H1 (cell line): ENCODE data around the gene ABI1. TPM values are rescaled to one million over a fixed set of nuclear protein-coding genes. Genes with fewer than 3 reads are reported as not detected.

Experiments used
- CTCF ChIA-PET: fragments of 300-600 bp; sonication (Branson Sonifier 250); formaldehyde crosslinking; loops from one replicate; lab custom pipeline; 2021; ENCODE audit not compliant: partially characterized antibody; lab: Charles Lee
- POLR2A ChIA-PET: fragments of 300-600 bp; sonication (Branson Sonifier 250); formaldehyde crosslinking; loops from one replicate; lab custom pipeline; 2021; ENCODE audit warnings: inconsistent platforms; ENCODE audit not compliant: partially characterized antibody; lab: Charles Lee
- DNase-seq, 2 experiments: peaks; one replicate each; pipeline versions ENCODE4 v3.0.0 to v3.0.0-alpha.2; 2010 to 2022; ENCODE audit warnings: low spot score in 2 of 2, low read depth in 1 of 2, mixed read lengths in 1 of 2
- FAIRE-seq: peaks from 2 replicates; lab custom pipeline; 2011; peaks lifted over from hg19 to GRCh38; lab: Jason Lieb, UNC
- H2AFZ ChIP-seq: 2 replicates; pipeline ENCODE4 v1.8.1; 2012; ENCODE audit warnings: low read length, inconsistent platforms
- H2AK5ac ChIP-seq: 2 replicates; pipeline ENCODE4 v1.6.1; 2013; ENCODE audit warnings: low read depth, low read length
- H2BK120ac ChIP-seq: replicated peaks from 2 replicates; pipeline ENCODE3; 2013; ENCODE audit warnings: low read depth, low read length, inconsistent platforms
- H2BK12ac ChIP-seq: 2 replicates; pipeline ENCODE4 v1.6.1; 2013; ENCODE audit warnings: low read depth, low read length
- H2BK15ac ChIP-seq: 2 replicates; pipeline ENCODE4 v1.6.1; 2013; ENCODE audit warnings: low read length
- H2BK20ac ChIP-seq: 2 replicates; pipeline ENCODE4 v1.6.1; 2013; ENCODE audit warnings: low read length
- H2BK5ac ChIP-seq: 2 replicates; pipeline ENCODE4 v1.6.1; 2013; ENCODE audit warnings: low read depth, low read length
- H3K14ac ChIP-seq: 2 replicates; pipeline ENCODE4 v1.6.1; 2013; ENCODE audit warnings: inconsistent platforms; ENCODE audit not compliant: insufficient read length
- H3K18ac ChIP-seq: 2 replicates; pipeline ENCODE4 v1.6.1; 2013; ENCODE audit warnings: low read length; ENCODE audit errors: extremely low read depth
- H3K23ac ChIP-seq: 2 replicates; pipeline ENCODE4 v1.6.1; 2013; ENCODE audit warnings: inconsistent platforms; ENCODE audit not compliant: insufficient read length
- H3K23me2 ChIP-seq: 2 replicates; pipeline ENCODE4 v1.6.1; 2013; ENCODE audit warnings: low read depth, low read length
- H3K27ac ChIP-seq: 2 replicates; pipeline ENCODE4 v1.6.1; 2011; ENCODE audit warnings: low read depth, low read length, inconsistent platforms
- H3K27me3 ChIP-seq, 4 experiments: replicated peaks in 1 of 4; 1 replicate in 1 of 4; 2 replicates in 3 of 4; pipeline versions ENCODE4 v1.6.1 to v1.8.1; 2011 to 2013; ENCODE audit warnings: low read length in 3 of 4, mild to moderate bottlenecking in 3 of 4, inconsistent platforms in 2 of 4, mixed read lengths in 2 of 4, moderate library complexity in 1 of 4; ENCODE audit not compliant: control insufficient read depth in 3 of 4, insufficient read depth in 3 of 4; ENCODE audit errors: extremely low read depth in 1 of 4
- H3K36me3 ChIP-seq, 4 experiments: 2 replicates each; pipeline versions ENCODE4 v1.6.1 to v1.8.1; 2011 to 2013; ENCODE audit warnings: mild to moderate bottlenecking in 4 of 4, low read length in 3 of 4, moderate library complexity in 2 of 4, control low read depth in 1 of 4, inconsistent platforms in 1 of 4; ENCODE audit not compliant: insufficient read depth in 4 of 4, control insufficient read depth in 2 of 4
- H3K4ac ChIP-seq: replicated peaks from 2 replicates; pipeline ENCODE3; 2013; ENCODE audit warnings: low read length, low read depth, mixed read lengths, inconsistent platforms; ENCODE audit not compliant: insufficient read length
- H3K4me1 ChIP-seq, 4 experiments: replicated peaks in 1 of 4; 1 replicate in 1 of 4; 2 replicates in 3 of 4; pipeline versions ENCODE4 v1.6.1 to v1.8.1; 2011 to 2013; ENCODE audit warnings: low read length in 3 of 4, inconsistent platforms in 2 of 4, mixed read lengths in 1 of 4; ENCODE audit not compliant: insufficient read depth in 4 of 4, control insufficient read depth in 3 of 4
- H3K4me2 ChIP-seq, 2 experiments: 2 replicates each; pipeline versions ENCODE4 v1.6.1 to v1.8.1; 2011 to 2013; ENCODE audit warnings: low read depth in 2 of 2, low read length in 2 of 2, control low read depth in 1 of 2, inconsistent platforms in 1 of 2, mild to moderate bottlenecking in 1 of 2; ENCODE audit not compliant: insufficient read depth in 1 of 2
- H3K4me3 ChIP-seq, 4 experiments: fragments of 200-600, 300-600 bp in 1 of 4; sonication (generic), shearing (Covaris generic), sonication (Bioruptor Twin) in 1 of 4; 2 replicates each; pipeline versions ENCODE4 v1.5.1 to v1.8.1; 2011 to 2016; ENCODE audit warnings: low read length in 4 of 4, low read depth in 3 of 4, control low read depth in 2 of 4, inconsistent platforms in 2 of 4, mild to moderate bottlenecking in 2 of 4, mixed read lengths in 1 of 4, moderate library complexity in 1 of 4; ENCODE audit not compliant: insufficient read depth in 2 of 4; ENCODE audit errors: extremely low read depth in 1 of 4
- H3K56ac ChIP-seq: replicated peaks from 2 replicates; pipeline ENCODE3; 2013; ENCODE audit warnings: low read depth, mild to moderate bottlenecking, mixed read lengths, low read length, inconsistent platforms; ENCODE audit not compliant: insufficient read length
- H3K79me1 ChIP-seq: 2 replicates; pipeline ENCODE4 v1.6.1; 2013; ENCODE audit warnings: low read depth, low read length, control low read depth
- H3K79me2 ChIP-seq, 2 experiments: 2 replicates each; pipeline versions ENCODE4 v1.6.1 to v1.8.1; 2012 to 2013; ENCODE audit warnings: low read length in 2 of 2, mild to moderate bottlenecking in 2 of 2, inconsistent platforms in 1 of 2; ENCODE audit not compliant: insufficient read depth in 2 of 2, control insufficient read depth in 1 of 2
- H3K9ac ChIP-seq, 4 experiments: replicated peaks in 1 of 4; 1 replicate in 1 of 4; 2 replicates in 3 of 4; pipeline versions ENCODE4 v1.6.1 to v1.8.1; 2011 to 2013; ENCODE audit warnings: low read depth in 3 of 4, low read length in 3 of 4, control low read depth in 2 of 4, mild to moderate bottlenecking in 2 of 4, moderate library complexity in 2 of 4, inconsistent platforms in 1 of 4; ENCODE audit errors: extremely low read depth in 1 of 4
- H3K9me3 ChIP-seq, 2 experiments: 2 replicates each; pipeline versions ENCODE4 v1.6.1 to v1.8.1; 2012 to 2013; ENCODE audit warnings: mild to moderate bottlenecking in 2 of 2, moderate library complexity in 2 of 2, control low read depth in 1 of 2, inconsistent platforms in 1 of 2, low read depth in 1 of 2, low read length in 1 of 2, mixed read lengths in 1 of 2; ENCODE audit not compliant: insufficient read depth in 2 of 2
- H4K20me1 ChIP-seq, 2 experiments: replicated peaks in 1 of 2; 2 replicates each; pipeline versions ENCODE3 to v1.8.1; 2011 to 2013; ENCODE audit warnings: inconsistent platforms in 2 of 2, low read length in 2 of 2, mild to moderate bottlenecking in 1 of 2; ENCODE audit not compliant: insufficient read depth in 2 of 2, control insufficient read depth in 1 of 2
- H4K5ac ChIP-seq: 2 replicates; pipeline ENCODE4 v1.6.1; 2013; ENCODE audit warnings: low read length, low read depth, mixed read lengths, inconsistent platforms; ENCODE audit not compliant: insufficient read length
- H4K8ac ChIP-seq: 2 replicates; pipeline ENCODE4 v1.8.0; 2013; ENCODE audit warnings: mild to moderate bottlenecking, moderate library complexity, low read length, inconsistent platforms; ENCODE audit not compliant: insufficient read depth; ENCODE audit errors: extremely low read depth
- H4K91ac ChIP-seq: replicated peaks from 2 replicates; pipeline ENCODE3; 2013; ENCODE audit warnings: low read length, mixed read lengths, inconsistent platforms; ENCODE audit not compliant: insufficient read length
- BCL11A ChIP-seq, 2 experiments: IDR thresholded peaks; one replicate each; pipeline ENCODE4 v1.6.1; 2011; ENCODE audit warnings: low read depth in 2 of 2, low read length in 2 of 2, mild to moderate bottlenecking in 2 of 2
- CBX8 ChIP-seq: fragments of 300-800, 300-1000 bp; sonication (generic); IDR thresholded peaks from 2 replicates; pipeline ENCODE4 v1.7.1; 2016; ENCODE audit warnings: low read depth, low read length, borderline replicate concordance
- CHD2 ChIP-seq: IDR thresholded peaks from 2 replicates; pipeline ENCODE4 v1.6.1; 2012; ENCODE audit warnings: low read length, improper control_type of control experiment
- EP300 ChIP-seq, 2 experiments: IDR thresholded peaks; 1 replicate in 1 of 2; 2 replicates in 1 of 2; pipeline ENCODE4 v1.6.1; 2011 to 2012; ENCODE audit warnings: low read depth in 2 of 2, low read length in 2 of 2, mild to moderate bottlenecking in 2 of 2, borderline replicate concordance in 1 of 2, inconsistent platforms in 1 of 2, moderate library complexity in 1 of 2
- GTF2F1 ChIP-seq: IDR thresholded peaks from 2 replicates; pipeline ENCODE4 v1.6.1; 2012; ENCODE audit warnings: low read depth, low read length, improper control_type of control experiment, borderline replicate concordance
- KDM5A ChIP-seq: fragments of 200-600 bp; IDR thresholded peaks from 2 replicates; pipeline ENCODE4 v1.7.1; 2012; ENCODE audit warnings: mild to moderate bottlenecking, low read length, inconsistent platforms, mixed read lengths
- POLR2A ChIP-seq, 2 experiments: IDR thresholded peaks; 1 replicate in 1 of 2; 2 replicates in 1 of 2; pipeline ENCODE4 v1.6.1; 2011; ENCODE audit warnings: low read depth in 2 of 2, low read length in 2 of 2, mild to moderate bottlenecking in 2 of 2; ENCODE audit errors: control extremely low read depth in 1 of 2
- RAD21 ChIP-seq, 2 experiments: IDR thresholded peaks in 1 of 2; conservative IDR thresholded peaks in 1 of 2; 2 replicates each; pipeline ENCODE4 v1.6.1; 2011; ENCODE audit warnings: low read depth in 2 of 2, low read length in 2 of 2, improper control_type of control experiment in 1 of 2, inconsistent platforms in 1 of 2, mild to moderate bottlenecking in 1 of 2, moderate library complexity in 1 of 2
- SIN3A ChIP-seq, 2 experiments: IDR thresholded peaks in 1 of 2; conservative IDR thresholded peaks in 1 of 2; 2 replicates each; pipeline ENCODE4 v1.6.1; 2011 to 2012; ENCODE audit warnings: low read length in 2 of 2, improper control_type of control experiment in 1 of 2, low read depth in 1 of 2, mild to moderate bottlenecking in 1 of 2
- SP1 ChIP-seq: IDR thresholded peaks from 2 replicates; pipeline ENCODE4 v1.6.1; 2011; ENCODE audit warnings: low read depth, low read length
- SP4 ChIP-seq: IDR thresholded peaks from 2 replicates; pipeline ENCODE4 v1.6.1; 2012; ENCODE audit warnings: low read length, inconsistent platforms
- TBP ChIP-seq: IDR thresholded peaks from 2 replicates; pipeline ENCODE4 v1.6.1; 2011; ENCODE audit warnings: low read depth, low read length, improper control_type of control experiment
- YY1 ChIP-seq: IDR thresholded peaks from 2 replicates; pipeline ENCODE4 v1.6.1; 2011; ENCODE audit warnings: low read depth, mild to moderate bottlenecking, low read length
- WGBS, 2 experiments: shearing (Covaris generic) in 1 of 2; methylation state at CpG; one replicate each; pipeline versions ENCODE4 v1.1.6 to v1.1.7; 2013 to 2015; ENCODE audit warnings: low lambda C conversion rate in 2 of 2, mixed read lengths in 2 of 2, inconsistent platforms in 1 of 2, low coverage in 1 of 2, missing lambda C conversion rate in 1 of 2; ENCODE audit not compliant: insufficient replicate concordance in 2 of 2, insufficient coverage in 1 of 2, insufficient read length in 1 of 2; ENCODE audit errors: extremely low coverage in 1 of 2, missing lambda C conversion rate in 1 of 2; 5-methylcytosine and 5-hydroxymethylcytosine counted together
- polyA plus RNA-seq, 7 experiments: library from polyadenylated mRNA; depleted of rRNA in 3 of 7; stranded (reverse) in 5 of 7; unstranded in 2 of 7; fragments of >200 nt in 5 of 7; fragments of 200-250 nt in 2 of 7; gene quantifications; 1 replicate in 5 of 7; 2 replicates in 1 of 7; 4 replicates in 1 of 7; pipeline versions ENCODE4 v1.2.1 to v1.2.3, GENCODE V29; 2011 to 2013; ENCODE audit warnings: missing spikeins in 2 of 7, mixed read lengths in 2 of 7
- total RNA-seq: library from RNA; stranded (reverse); fragmentation: NEBNext Ultra II Directional; extraction: Animal tissue kit (Norgen Biotek cat#: 25700); gene quantifications from 2 replicates; pipeline ENCODE4 v1.2.1, GENCODE V29; 2021
- TF ChIP-seq, protein P1 (sequence below): IDR thresholded peaks from 2 replicates; pipeline ENCODE4 v1.6.1; 2011; ENCODE audit warnings: low read length, improper control_type of control experiment

Gene ABI1
- total and polyA plus RNA-seq, 2 of the 8 experiments (the other 6 are each of a cell fraction or from before 2014, with no cell fraction given): 35.4 to 37.0 TPM

- no peak overlapping the region for H4K91ac ChIP-seq
- WGBS, 2 experiments: 95% methylated on average over 7 of the region's 7 CpGs; no CpG with 5 or more reads in 1 of the 2 experiments
- no peak overlapping the region for H3K4ac ChIP-seq
- no peaks in the 10 kb centered on the region for H3K79me1 ChIP-seq
- peaks cover 0 to 3% of the 10 kb centered on the region in 2 experiments for H4K20me1 ChIP-seq
- DNase-seq (no peak), FAIRE-seq (no peak)
- CTCF ChIA-PET: interaction anchor here (3.1 kb wide), 1 partner anchor 8 kb away, joined by 19 read pairs; no protein-coding TSS in a partner anchor
- H3K4me2 ChIP-seq: no peak overlapping the region
- no peak overlapping the region for H2AFZ ChIP-seq
- POLR2A ChIA-PET: no interaction called here
- H3K9ac ChIP-seq: no peak overlapping the region
- no peak overlapping the region for H2AK5ac ChIP-seq
- H3K27ac ChIP-seq: no peak overlapping the region
- H3K56ac ChIP-seq: no peak overlapping the region
- H3K23ac ChIP-seq: no peak overlapping the region
- no peak overlapping the region for H2BK20ac ChIP-seq
- H4K5ac ChIP-seq: no peak overlapping the region
- H3K4me3 ChIP-seq: no peak overlapping the region
- no peaks in the 10 kb centered on the region for H3K9me3 ChIP-seq
- H2BK12ac ChIP-seq: no peak overlapping the region
- no peak overlapping the region for H4K8ac ChIP-seq
- H3K36me3 ChIP-seq: peaks cover 4 to 36% (median 18%) of the 10 kb centered on the region in 4 experiments; a peak in 6 of 8 replicates
- no peaks in the 10 kb centered on the region for H3K27me3 ChIP-seq
- H3K14ac ChIP-seq: no peak overlapping the region
- H2BK5ac ChIP-seq: no peak overlapping the region
- H3K23me2 ChIP-seq: no peaks in the 10 kb centered on the region
- H3K79me2 ChIP-seq: no peaks in the 10 kb centered on the region; a peak in 1 of 4 replicates
- no peak overlapping the region for H3K18ac ChIP-seq
- no peak overlapping the region for H2BK120ac ChIP-seq
- H2BK15ac ChIP-seq: no peak overlapping the region
- no peaks in the 10 kb centered on the region for H3K4me1 ChIP-seq
- TF ChIP-seq EP300 (IDR thresholded peaks at IDR 0.05; ENCODE audit: borderline replicate concordance in 1 of 2, low read depth in 2 of 2, low read length in 2 of 2) (no peak), SIN3A (conservative IDR thresholded peaks at IDR 0.05 in 1 of 2, IDR thresholded peaks at IDR 0.05 in 1 of 2; ENCODE audit: low read depth in 1 of 2, low read length in 2 of 2) (no peak), BCL11A (IDR thresholded peaks at IDR 0.05; ENCODE audit: low read depth in 2 of 2, low read length in 2 of 2) (no peak), POLR2A (IDR thresholded peaks at IDR 0.05; ENCODE audit: control extremely low read depth in 1 of 2, low read depth in 2 of 2, low read length in 2 of 2) (no peak), YY1 (no peak), RAD21 (IDR thresholded peaks at IDR 0.05 in 1 of 2, conservative IDR thresholded peaks at IDR 0.05 in 1 of 2; ENCODE audit: low read depth in 2 of 2, low read length in 2 of 2) (no peak), GTF2F1 (no peak), TBP (no peak), CBX8 (no peak), SP4 (no peak), SP1 (no peak), CHD2 (no peak), KDM5A (no peak)
- TF ChIP-seq, protein P1, sequence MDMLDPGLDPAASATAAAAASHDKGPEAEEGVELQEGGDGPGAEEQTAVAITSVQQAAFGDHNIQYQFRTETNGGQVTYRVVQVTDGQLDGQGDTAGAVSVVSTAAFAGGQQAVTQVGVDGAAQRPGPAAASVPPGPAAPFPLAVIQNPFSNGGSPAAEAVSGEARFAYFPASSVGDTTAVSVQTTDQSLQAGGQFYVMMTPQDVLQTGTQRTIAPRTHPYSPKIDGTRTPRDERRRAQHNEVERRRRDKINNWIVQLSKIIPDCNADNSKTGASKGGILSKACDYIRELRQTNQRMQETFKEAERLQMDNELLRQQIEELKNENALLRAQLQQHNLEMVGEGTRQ: no peak
Observed at GRCh38 chr10:26717476-26717875, 143.3 kb downstream of the ABI1 start.
